GM12865 (cell line): ENCODE measurements around the gene RTN4RL1.

Experiments used
- DNase-seq: peaks from one replicate; pipeline ENCODE4 v3.0.0; 2010; ENCODE audit warnings: low read depth
- H3K4me3 ChIP-seq: 2 replicates; pipeline ENCODE4 v1.5.1; 2011; ENCODE audit warnings: mild to moderate bottlenecking, low read depth, low read length, control low read depth
- TF ChIP-seq, protein P1 (sequence below): IDR thresholded peaks from 2 replicates; pipeline ENCODE4 v1.5.1; 2011; ENCODE audit warnings: low read length, control low read depth, low read depth, inconsistent platforms; ENCODE audit not compliant: insufficient read depth; ENCODE audit errors: missing control alignments

The RTN4RL1 gene, protein sequence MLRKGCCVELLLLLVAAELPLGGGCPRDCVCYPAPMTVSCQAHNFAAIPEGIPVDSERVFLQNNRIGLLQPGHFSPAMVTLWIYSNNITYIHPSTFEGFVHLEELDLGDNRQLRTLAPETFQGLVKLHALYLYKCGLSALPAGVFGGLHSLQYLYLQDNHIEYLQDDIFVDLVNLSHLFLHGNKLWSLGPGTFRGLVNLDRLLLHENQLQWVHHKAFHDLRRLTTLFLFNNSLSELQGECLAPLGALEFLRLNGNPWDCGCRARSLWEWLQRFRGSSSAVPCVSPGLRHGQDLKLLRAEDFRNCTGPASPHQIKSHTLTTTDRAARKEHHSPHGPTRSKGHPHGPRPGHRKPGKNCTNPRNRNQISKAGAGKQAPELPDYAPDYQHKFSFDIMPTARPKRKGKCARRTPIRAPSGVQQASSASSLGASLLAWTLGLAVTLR

DNA sequence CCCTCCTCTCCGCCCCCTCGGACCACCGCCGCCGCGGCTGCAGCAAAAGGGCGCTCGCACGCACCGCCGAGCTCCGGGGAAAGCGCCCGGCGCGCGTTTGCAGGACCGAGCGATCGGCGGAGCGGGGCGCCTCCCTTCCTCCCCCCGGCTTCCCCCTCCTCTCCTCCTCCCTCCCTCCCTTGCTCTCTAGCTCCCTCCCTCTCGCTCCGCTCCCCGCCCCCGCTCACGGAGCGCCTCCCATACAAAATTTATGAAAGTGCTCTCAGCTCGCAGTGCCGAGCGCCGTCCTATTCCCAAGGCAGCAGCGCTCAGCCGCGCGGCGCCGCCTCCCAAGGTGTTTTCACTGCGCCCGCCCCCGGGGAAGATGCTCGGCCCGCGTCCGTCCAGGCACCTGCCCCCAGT is at the start of gene RTN4RL1:
RTN4RL1 (minus strand) TSS at position 115 of the 402 bp plus-strand sequence. CDS start 469 bp downstream, outside the sequence.
- no peak within 1 kb of the TSS; the same call in 1 of the 2 replicates for H3K4me3 ChIP-seq
- TF ChIP-seq, protein P1, sequence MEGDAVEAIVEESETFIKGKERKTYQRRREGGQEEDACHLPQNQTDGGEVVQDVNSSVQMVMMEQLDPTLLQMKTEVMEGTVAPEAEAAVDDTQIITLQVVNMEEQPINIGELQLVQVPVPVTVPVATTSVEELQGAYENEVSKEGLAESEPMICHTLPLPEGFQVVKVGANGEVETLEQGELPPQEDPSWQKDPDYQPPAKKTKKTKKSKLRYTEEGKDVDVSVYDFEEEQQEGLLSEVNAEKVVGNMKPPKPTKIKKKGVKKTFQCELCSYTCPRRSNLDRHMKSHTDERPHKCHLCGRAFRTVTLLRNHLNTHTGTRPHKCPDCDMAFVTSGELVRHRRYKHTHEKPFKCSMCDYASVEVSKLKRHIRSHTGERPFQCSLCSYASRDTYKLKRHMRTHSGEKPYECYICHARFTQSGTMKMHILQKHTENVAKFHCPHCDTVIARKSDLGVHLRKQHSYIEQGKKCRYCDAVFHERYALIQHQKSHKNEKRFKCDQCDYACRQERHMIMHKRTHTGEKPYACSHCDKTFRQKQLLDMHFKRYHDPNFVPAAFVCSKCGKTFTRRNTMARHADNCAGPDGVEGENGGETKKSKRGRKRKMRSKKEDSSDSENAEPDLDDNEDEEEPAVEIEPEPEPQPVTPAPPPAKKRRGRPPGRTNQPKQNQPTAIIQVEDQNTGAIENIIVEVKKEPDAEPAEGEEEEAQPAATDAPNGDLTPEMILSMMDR, result no peak
- DNase-seq, result peak; percentile 42

DNA sequence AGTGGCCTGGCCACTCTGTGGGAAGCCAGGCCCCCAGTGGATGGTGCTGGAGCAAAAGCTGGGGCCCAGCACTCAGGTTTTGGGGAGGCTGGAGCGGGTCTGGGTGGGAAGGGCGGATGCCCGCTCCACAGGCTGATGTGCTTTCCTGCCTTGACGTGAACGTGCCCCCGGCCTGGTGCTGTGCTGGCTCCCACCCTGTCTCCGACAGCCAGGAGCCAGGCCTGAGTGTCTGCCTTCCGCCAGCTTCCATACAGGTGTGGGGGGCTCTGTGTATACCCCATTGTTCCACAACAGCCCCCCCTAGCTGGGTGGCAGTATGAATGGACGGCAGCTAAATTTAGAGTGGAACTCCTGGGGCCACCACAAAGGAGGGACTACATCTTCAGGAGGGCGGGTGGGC is 49.8 kb upstream of the RTN4RL1 start:
- TF ChIP-seq, protein P1, result no peak
- DNase-seq, result no peak
- no peak overlapping the region for H3K4me3 ChIP-seq

DNA sequence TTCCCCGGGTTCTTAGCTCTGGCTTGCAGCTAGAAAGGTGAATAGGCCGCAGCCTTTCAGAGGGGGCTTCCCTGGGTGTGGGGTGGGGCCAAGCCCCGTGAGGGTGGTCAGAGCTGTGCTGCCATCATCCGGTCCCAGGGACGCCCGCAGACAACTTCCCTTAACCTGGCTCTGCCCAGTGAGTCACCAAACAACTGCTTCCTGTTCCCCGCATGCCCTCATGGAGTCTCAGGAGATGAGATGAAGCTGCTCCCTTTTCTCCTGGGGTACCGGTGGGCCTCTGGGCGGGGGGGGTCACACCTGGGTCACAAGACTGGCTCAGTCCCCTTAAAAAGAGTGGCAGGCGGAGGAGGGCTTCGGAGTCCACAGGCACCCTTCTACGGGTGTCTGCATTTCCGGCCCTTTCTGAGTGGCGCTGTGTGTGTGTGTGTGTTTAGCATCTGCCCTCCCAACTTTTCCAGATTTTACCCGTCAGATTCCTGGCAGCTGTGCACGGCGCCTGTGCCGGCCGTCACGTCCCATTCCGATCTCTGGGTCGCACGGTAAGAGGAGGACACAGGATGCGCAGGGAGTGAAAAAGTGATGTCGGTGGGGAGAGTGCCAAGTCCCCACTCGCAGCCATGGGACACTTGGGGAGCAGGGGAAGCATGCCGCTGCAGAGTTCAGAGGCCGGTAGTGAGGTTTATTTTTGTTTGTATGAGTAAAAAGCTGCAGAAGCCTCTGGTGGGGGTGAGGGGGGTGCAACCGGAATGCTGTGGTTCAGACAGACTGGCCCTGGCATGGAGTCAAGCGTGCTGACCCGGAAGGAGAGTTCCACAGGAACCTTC is 46.5 kb upstream of the RTN4RL1 start:
- TF ChIP-seq, protein P1, result no peak

DNA sequence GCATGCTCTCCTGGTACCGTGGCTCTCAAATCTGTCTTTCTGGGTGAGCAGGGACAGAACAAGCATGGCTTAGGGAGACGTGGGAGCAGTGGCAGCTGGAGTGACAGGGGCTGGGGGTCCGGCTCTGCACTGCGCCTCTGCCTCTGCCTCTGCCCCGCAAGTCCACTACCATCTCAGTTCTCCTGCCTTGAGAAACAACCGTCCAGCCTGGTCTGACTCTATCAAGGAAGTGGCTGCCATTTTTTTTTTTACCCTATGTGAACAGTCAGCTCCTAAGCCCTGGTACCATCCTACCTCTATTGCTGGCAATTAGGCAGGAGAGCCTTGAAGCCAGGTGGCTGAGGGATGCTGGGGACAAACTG is 45.9 kb upstream of the RTN4RL1 start:
- peak overlapping the region; percentile 8; the same call in 1 of the 2 replicates for H3K4me3 ChIP-seq
- DNase-seq, result no peak
- TF ChIP-seq, protein P1, result no peak

More for the DNA sequence above, 46.5 kb upstream of the RTN4RL1 start:
- no peak overlapping the region for H3K4me3 ChIP-seq
- DNase-seq, result no peak

DNA sequence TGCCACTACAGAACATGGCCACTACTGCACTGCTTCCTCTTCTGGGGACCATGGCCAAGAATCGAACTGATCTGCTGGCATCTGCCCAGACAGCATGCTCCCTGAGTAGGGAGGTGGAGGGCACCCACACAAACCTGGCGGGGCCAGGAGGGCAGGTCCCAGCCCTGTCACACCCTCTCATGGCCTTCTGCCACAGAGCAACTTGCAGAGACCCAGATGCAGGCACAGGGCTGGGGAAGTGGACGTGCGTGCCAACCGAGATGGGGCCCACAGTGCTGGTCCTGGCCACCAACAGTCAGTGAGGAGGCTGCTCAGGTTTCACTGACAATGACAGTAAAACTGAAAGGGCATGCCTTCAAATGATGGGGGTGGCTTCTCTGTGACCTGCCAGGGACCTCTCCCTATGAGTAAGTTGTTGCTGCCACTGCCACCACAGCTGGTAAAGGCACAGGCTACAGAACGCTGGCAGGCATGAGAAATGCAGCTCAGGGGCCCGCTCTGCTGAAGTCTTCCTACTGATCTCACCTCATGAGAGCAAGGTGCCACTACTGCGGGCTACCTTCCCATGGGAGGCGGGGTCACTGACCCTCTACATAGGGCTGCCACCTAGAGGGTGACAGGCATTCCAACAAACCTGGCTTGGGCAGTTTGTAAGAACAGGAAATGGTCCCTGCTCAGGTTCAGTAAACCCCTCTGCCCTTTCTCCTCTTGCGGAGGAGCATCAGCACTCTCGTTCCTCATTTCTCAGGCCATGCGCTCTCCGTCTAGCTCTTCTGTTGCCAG is 45.3 kb upstream of the RTN4RL1 start:
- H3K4me3 ChIP-seq, result peak overlapping the region; percentile 17
- DNase-seq, result peak; percentile 97
- TF ChIP-seq, protein P1, result peak; percentile 10

DNA sequence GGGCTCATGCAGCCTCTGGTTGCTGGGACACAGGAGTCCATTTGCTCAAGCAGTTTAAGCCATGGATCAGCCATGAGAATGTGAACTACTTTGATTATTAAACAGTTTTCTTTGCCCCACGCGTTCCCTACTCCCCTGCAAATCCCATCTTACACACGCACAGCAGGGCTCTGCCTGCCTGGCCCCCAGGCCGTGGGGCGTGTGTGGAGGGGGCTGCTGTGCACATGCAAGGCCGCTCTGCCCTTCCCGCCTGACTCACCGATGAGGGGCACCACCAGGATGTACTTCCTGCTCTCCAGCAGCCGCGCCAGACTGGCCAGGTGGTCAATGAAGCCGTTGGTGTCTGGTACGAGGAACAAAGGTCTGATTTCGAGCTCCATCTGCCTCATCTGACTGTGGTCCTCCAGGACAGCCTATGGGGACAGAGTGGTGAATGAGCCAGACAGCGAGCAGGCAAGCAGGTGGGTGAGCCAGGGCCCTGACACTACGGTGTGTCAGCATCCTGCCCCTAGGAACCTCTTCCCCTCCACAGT is 43.5 kb upstream of the RTN4RL1 start:
- H3K4me3 ChIP-seq, result no peak overlapping the region
- TF ChIP-seq, protein P1, result no peak
- DNase-seq, result no peak
